Tibial nerve (tissue), 3 donors: ENCODE data around the gene ACTN1.
"Not testable (repeated sequence)": the region's sequence is repeated elsewhere in the genome, so short reads cannot be mapped to it uniquely, and the experiment has no call there.

Source experiments
- POLR2A ChIP-seq, 2 donors: fragments of 450-650 bp; IDR thresholded peaks; one replicate each; pipeline ENCODE4 v1.6.1; 2017; ENCODE audit warnings: antibody characterized with exemption in 2 of 2, mild to moderate bottlenecking in 2 of 2, moderate library complexity in 2 of 2
- TF ChIP-seq, protein P1 (sequence below), 5 experiments: fragments of 200-600 bp in 3 of 5; fragments of 450-650 bp in 2 of 5; sonication (generic) in 3 of 5; IDR thresholded peaks; one replicate each; pipeline ENCODE4 v1.5.1; 2016 to 2019; ENCODE audit warnings: antibody characterized with exemption in 5 of 5, mild to moderate bottlenecking in 3 of 5, moderate library complexity in 2 of 5

- TF ChIP-seq, protein P1, sequence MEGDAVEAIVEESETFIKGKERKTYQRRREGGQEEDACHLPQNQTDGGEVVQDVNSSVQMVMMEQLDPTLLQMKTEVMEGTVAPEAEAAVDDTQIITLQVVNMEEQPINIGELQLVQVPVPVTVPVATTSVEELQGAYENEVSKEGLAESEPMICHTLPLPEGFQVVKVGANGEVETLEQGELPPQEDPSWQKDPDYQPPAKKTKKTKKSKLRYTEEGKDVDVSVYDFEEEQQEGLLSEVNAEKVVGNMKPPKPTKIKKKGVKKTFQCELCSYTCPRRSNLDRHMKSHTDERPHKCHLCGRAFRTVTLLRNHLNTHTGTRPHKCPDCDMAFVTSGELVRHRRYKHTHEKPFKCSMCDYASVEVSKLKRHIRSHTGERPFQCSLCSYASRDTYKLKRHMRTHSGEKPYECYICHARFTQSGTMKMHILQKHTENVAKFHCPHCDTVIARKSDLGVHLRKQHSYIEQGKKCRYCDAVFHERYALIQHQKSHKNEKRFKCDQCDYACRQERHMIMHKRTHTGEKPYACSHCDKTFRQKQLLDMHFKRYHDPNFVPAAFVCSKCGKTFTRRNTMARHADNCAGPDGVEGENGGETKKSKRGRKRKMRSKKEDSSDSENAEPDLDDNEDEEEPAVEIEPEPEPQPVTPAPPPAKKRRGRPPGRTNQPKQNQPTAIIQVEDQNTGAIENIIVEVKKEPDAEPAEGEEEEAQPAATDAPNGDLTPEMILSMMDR (IDR thresholded peaks at IDR 0.05) = not testable (repeated sequence)
- not testable (repeated sequence) for TF ChIP-seq POLR2A (IDR thresholded peaks at IDR 0.05)
These were observed 131.5 kb downstream of the ACTN1 start for GRCh38 chr14:68847640-68848039.
